Keratinocyte (primary cell): ENCODE measurements around the gene MDH2. TPM values are rescaled to one million over a fixed set of nuclear protein-coding genes. Genes with fewer than 3 reads are reported as not detected.
"Not testable (repeated sequence)": the region's sequence is repeated elsewhere in the genome, so short reads cannot be mapped to it uniquely, and the experiment has no call there.

Experiments used
- DNase-seq: peaks from one replicate; pipeline ENCODE4 v3.0.0-alpha.2; 2011; ENCODE audit warnings: low read depth, missing footprints, low spot score
- FAIRE-seq: peaks from 2 replicates; lab custom pipeline; 2011; peaks lifted over from hg19 to GRCh38; lab: Jason Lieb, UNC
- H2AFZ ChIP-seq: 2 replicates; pipeline ENCODE4 v1.6.0; 2012; ENCODE audit warnings: low read length, control low read depth, inconsistent platforms; ENCODE audit not compliant: control insufficient read depth
- H3K27ac ChIP-seq: 2 replicates; pipeline ENCODE4 v1.5.1; 2011; ENCODE audit warnings: low read length; ENCODE audit not compliant: control insufficient read depth, insufficient read depth
- H3K27me3 ChIP-seq: 3 replicates; pipeline ENCODE4 v1.6.0; 2011; ENCODE audit warnings: low read length; ENCODE audit not compliant: control insufficient read depth, insufficient read depth; ENCODE audit errors: extremely low read depth
- H3K36me3 ChIP-seq, 2 experiments: 2 replicates in 1 of 2; 3 replicates in 1 of 2; pipeline ENCODE4 v1.5.1; 2011; ENCODE audit warnings: low read length in 2 of 2, mild to moderate bottlenecking in 1 of 2; ENCODE audit not compliant: control insufficient read depth in 2 of 2, insufficient read depth in 2 of 2; ENCODE audit errors: extremely low read depth in 1 of 2
- H3K4me1 ChIP-seq: 3 replicates; pipeline ENCODE4 v1.5.1; 2011; ENCODE audit warnings: low read length; ENCODE audit not compliant: control insufficient read depth, insufficient read depth; ENCODE audit errors: extremely low read depth
- H3K4me2 ChIP-seq: 3 replicates; pipeline ENCODE4 v1.6.0; 2011; ENCODE audit warnings: low read depth, low read length; ENCODE audit not compliant: control insufficient read depth, insufficient read depth; ENCODE audit errors: extremely low read depth
- H3K4me3 ChIP-seq, 3 experiments: fragments of 200-600 bp in 1 of 3; sonication (generic) in 1 of 3; 2 replicates in 2 of 3; 3 replicates in 1 of 3; pipeline ENCODE4 v1.5.1; 2011 to 2016; ENCODE audit warnings: low read length in 3 of 3, mild to moderate bottlenecking in 3 of 3, control low read depth in 2 of 3, inconsistent platforms in 1 of 3, low read depth in 1 of 3, mixed read lengths in 1 of 3, mixed run types in 1 of 3, moderate library complexity in 1 of 3; ENCODE audit not compliant: control insufficient read depth in 2 of 3, insufficient read depth in 2 of 3; ENCODE audit errors: extremely low read depth in 1 of 3
- H3K79me2 ChIP-seq: 2 replicates; pipeline ENCODE4 v1.6.0; 2012; ENCODE audit warnings: low read length; ENCODE audit not compliant: control insufficient read depth, insufficient read depth
- H3K9ac ChIP-seq: 3 replicates; pipeline ENCODE4 v1.6.0; 2011; ENCODE audit warnings: low read length; ENCODE audit not compliant: control insufficient read depth, insufficient read depth; ENCODE audit errors: extremely low read depth
- H3K9me1 ChIP-seq: 3 replicates; pipeline ENCODE4 v1.6.0; 2011; ENCODE audit warnings: low read length; ENCODE audit not compliant: control insufficient read depth, insufficient read depth; ENCODE audit errors: extremely low read depth
- H3K9me3 ChIP-seq: 2 replicates; pipeline ENCODE4 v1.5.1; 2012; ENCODE audit warnings: low read depth, low read length; ENCODE audit not compliant: control insufficient read depth
- H4K20me1 ChIP-seq: 3 replicates; pipeline ENCODE4 v1.6.0; 2011; ENCODE audit warnings: low read length; ENCODE audit not compliant: control insufficient read depth, insufficient read depth; ENCODE audit errors: extremely low read depth
- EZH2 ChIP-seq: IDR thresholded peaks from one replicate; pipeline ENCODE4 v1.6.1; 2012; ENCODE audit warnings: inconsistent platforms, mild to moderate bottlenecking, low read length, moderate library complexity
- dilution Hi-C: fragments of 300-500 bp; cut with MboI; formaldehyde crosslinking; loops from one replicate; pipeline ENCODE4 v1.7.0; 2020; ENCODE audit warnings: low sequenced_read_pairs; ENCODE audit not compliant: extremely low pct_ligation_motif_present
- polyA plus RNA-seq, 5 experiments: library from polyadenylated mRNA; depleted of rRNA in 3 of 5; stranded (reverse) in 3 of 5; stranded (forward) in 1 of 5; unstranded in 1 of 5; fragments of >200 nt; gene quantifications; 1 replicate in 1 of 5; 2 replicates in 3 of 5; 3 replicates in 1 of 5; pipeline versions ENCODE4 v1.2.1 to v1.2.3, GENCODE V29; 2011 to 2012; ENCODE audit warnings: missing spikeins in 2 of 5, low read depth in 1 of 5, low replicate concordance in 1 of 5
- TF ChIP-seq, protein P1 (sequence below), 3 experiments: IDR thresholded peaks in 1 of 3; conservative IDR thresholded peaks in 1 of 3; optimal IDR thresholded peaks in 1 of 3; 2 replicates in 2 of 3; 3 replicates in 1 of 3; pipeline versions ENCODE3 to v1.5.1; 2011; ENCODE audit warnings: low read length in 3 of 3, mild to moderate bottlenecking in 3 of 3, moderate library complexity in 2 of 3, control low read depth in 1 of 3, inconsistent platforms in 1 of 3; ENCODE audit not compliant: insufficient read depth in 2 of 3; ENCODE audit errors: extremely low read depth in 1 of 3

MDH2 gene
- polyA plus RNA-seq, 1 donor (not counting 4 experiments of a cell fraction or from before 2014, with no cell fraction given): 156 TPM

DNA sequence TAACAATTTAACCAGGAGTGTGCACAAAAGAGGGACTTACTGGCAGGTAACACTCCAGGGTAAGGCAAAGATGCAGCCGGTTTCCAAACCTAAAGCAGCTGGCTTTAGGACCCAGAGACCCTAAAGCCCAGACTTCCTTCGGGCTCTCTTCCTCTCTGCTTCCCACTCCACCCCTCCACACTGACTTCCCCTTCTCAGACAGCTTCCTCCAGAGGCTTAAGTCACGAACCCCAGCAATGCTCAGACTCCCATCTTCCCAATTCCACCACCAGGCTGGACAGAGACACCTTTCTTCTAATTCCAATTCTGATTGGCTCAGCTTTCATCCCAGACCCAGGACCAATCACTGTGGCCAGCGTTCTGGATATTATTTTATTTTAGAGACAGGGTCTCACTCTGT lies 24.9 kb upstream of the MDH2 start:
- dilution Hi-C loops: no loop called here
- H3K27ac ChIP-seq: no peak overlapping the region
- H3K9me1 ChIP-seq: no peaks in the 10 kb centered on the region
- DNase-seq (no peak), FAIRE-seq (no peak)
- H3K4me1 ChIP-seq: no peaks in the 10 kb centered on the region
- H3K4me3 ChIP-seq: no peak overlapping the region
- H3K4me2 ChIP-seq: no peak overlapping the region
- H3K9ac ChIP-seq: no peak overlapping the region
- no peak overlapping the region for H2AFZ ChIP-seq
- H4K20me1 ChIP-seq: no peaks in the 10 kb centered on the region
- TF ChIP-seq, protein P1, sequence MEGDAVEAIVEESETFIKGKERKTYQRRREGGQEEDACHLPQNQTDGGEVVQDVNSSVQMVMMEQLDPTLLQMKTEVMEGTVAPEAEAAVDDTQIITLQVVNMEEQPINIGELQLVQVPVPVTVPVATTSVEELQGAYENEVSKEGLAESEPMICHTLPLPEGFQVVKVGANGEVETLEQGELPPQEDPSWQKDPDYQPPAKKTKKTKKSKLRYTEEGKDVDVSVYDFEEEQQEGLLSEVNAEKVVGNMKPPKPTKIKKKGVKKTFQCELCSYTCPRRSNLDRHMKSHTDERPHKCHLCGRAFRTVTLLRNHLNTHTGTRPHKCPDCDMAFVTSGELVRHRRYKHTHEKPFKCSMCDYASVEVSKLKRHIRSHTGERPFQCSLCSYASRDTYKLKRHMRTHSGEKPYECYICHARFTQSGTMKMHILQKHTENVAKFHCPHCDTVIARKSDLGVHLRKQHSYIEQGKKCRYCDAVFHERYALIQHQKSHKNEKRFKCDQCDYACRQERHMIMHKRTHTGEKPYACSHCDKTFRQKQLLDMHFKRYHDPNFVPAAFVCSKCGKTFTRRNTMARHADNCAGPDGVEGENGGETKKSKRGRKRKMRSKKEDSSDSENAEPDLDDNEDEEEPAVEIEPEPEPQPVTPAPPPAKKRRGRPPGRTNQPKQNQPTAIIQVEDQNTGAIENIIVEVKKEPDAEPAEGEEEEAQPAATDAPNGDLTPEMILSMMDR (optimal IDR thresholded peaks at IDR 0.05 in 1 of 3, IDR thresholded peaks at IDR 0.05 in 1 of 3, conservative IDR thresholded peaks at IDR 0.05 in 1 of 3; ENCODE audit: extremely low read depth in 1 of 3, insufficient read depth in 2 of 3, low read length in 3 of 3): no peak
- no peak for TF ChIP-seq EZH2
- H3K9me3 ChIP-seq: no peaks in the 10 kb centered on the region
- no peaks in the 10 kb centered on the region for H3K79me2 ChIP-seq
- H3K27me3 ChIP-seq: no peaks in the 10 kb centered on the region
- peaks cover 23 to 26% of the 10 kb centered on the region in 2 experiments for H3K36me3 ChIP-seq

DNA sequence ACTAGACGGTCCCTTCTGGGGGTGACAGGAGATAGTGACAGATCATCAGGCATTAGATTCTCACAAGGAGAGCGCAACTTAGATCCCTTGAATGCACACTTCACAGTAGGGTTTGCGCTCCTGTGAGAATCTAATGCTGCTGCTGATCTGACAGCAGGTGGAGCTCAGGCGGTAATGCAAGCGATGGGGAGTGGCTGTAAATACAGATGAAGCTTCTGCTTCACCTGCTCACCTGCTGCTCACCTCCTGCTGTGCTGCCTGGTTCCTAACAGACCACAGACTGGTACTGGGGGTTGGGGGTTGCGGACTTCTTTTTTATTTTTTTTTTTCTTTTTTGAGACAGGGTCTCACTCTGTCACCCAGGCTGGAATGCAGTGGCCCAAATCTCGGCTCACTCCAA lies 18.2 kb upstream of the MDH2 start:
- DNase-seq, dilution Hi-C loops, H3K27ac ChIP-seq, H3K4me2 ChIP-seq, H4K20me1 ChIP-seq, H3K4me1 ChIP-seq, H3K4me3 ChIP-seq, FAIRE-seq, H2AFZ ChIP-seq, H3K9me3 ChIP-seq, H3K9me1 ChIP-seq, H3K79me2 ChIP-seq, H3K9ac ChIP-seq, H3K27me3 ChIP-seq: not testable (repeated sequence)
- H3K36me3 ChIP-seq: peaks cover 0 to 11% of the 10 kb centered on the region in 2 experiments

DNA sequence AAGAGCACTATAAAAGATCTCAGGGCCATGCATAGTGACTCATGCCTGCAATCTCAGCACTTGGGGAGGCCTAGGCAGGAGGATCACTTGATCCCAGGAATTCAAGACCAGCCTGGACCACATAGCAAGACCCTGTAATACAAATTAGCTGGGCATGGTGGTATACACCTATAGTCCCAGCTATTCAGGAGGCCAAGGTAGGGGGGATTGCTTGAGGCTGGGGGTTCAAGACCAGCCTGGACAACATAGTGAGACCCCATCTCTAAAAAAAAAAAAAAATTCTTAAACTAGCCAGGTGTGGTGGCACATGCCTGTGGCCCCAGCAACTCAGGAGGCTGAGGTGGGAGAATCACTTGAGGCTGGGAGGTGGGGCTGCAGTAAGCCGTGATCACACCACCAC lies 15.9 kb upstream of the MDH2 start:
- no peaks in the 10 kb centered on the region for H3K9me3 ChIP-seq
- dilution Hi-C loops: no loop called here
- no peaks in the 10 kb centered on the region for H4K20me1 ChIP-seq
- H3K27me3 ChIP-seq: no peaks in the 10 kb centered on the region
- H3K4me1 ChIP-seq: no peaks in the 10 kb centered on the region
- H2AFZ ChIP-seq: no peak overlapping the region
- H3K36me3 ChIP-seq: peaks cover 0 to 9% of the 10 kb centered on the region in 2 experiments
- no peak for DNase-seq
- no peak overlapping the region for H3K4me2 ChIP-seq
- no peaks in the 10 kb centered on the region for H3K79me2 ChIP-seq
- H3K27ac ChIP-seq: no peak overlapping the region
- FAIRE-seq: no peak
- H3K4me3 ChIP-seq: no peak overlapping the region
- no peak for TF ChIP-seq EZH2
- TF ChIP-seq, protein P1 (optimal IDR thresholded peaks at IDR 0.05 in 1 of 3, IDR thresholded peaks at IDR 0.05 in 1 of 3, conservative IDR thresholded peaks at IDR 0.05 in 1 of 3; ENCODE audit: extremely low read depth in 1 of 3, insufficient read depth in 2 of 3, low read length in 3 of 3): no peak
- no peaks in the 10 kb centered on the region for H3K9me1 ChIP-seq
- no peak overlapping the region for H3K9ac ChIP-seq
